Cardiac fibroblast (primary cell): ENCODE measurements around the gene ERP29.

ENCODE experiments used
- DNase-seq, 2 donors: peaks; one replicate each; pipeline versions ENCODE4 v3.0.0 to v3.0.0-alpha.2; 2010; ENCODE audit warnings: low read depth in 2 of 2
- H3K4me3 ChIP-seq, 2 donors: replicated peaks in 1 of 2; 1 replicate in 1 of 2; 2 replicates in 1 of 2; pipeline ENCODE4 v1.5.1; 2011; ENCODE audit warnings: low read depth in 2 of 2, low read length in 2 of 2, mild to moderate bottlenecking in 2 of 2, moderate library complexity in 1 of 2
- TF ChIP-seq, protein P1 (sequence below): IDR thresholded peaks from one replicate; pipeline ENCODE4 v1.5.1; 2011; ENCODE audit warnings: low read depth, mild to moderate bottlenecking, low read length, inconsistent platforms

Gene ERP29

DNA sequence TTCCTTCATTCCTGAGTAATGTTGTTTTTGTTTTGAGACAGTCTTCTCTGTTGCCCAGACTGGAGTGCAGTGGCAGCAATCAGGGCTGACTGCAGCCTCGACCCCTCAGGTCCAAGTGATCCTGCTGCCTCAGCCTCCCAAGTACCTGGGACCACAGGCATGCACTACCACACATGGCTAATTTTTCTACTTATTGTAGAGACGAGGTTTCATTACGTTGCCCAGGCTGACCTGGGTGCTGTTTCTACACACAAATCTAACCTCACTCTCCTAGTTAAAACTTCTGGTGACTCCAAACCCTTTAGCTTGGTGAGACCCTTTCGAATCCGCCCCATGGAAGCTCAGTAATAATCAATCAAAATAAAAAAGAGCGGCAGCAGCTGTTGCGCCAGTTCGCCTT, 1.5 kb upstream of the ERP29 start:
- no peak overlapping the region for H3K4me3 ChIP-seq
- TF ChIP-seq, protein P1, sequence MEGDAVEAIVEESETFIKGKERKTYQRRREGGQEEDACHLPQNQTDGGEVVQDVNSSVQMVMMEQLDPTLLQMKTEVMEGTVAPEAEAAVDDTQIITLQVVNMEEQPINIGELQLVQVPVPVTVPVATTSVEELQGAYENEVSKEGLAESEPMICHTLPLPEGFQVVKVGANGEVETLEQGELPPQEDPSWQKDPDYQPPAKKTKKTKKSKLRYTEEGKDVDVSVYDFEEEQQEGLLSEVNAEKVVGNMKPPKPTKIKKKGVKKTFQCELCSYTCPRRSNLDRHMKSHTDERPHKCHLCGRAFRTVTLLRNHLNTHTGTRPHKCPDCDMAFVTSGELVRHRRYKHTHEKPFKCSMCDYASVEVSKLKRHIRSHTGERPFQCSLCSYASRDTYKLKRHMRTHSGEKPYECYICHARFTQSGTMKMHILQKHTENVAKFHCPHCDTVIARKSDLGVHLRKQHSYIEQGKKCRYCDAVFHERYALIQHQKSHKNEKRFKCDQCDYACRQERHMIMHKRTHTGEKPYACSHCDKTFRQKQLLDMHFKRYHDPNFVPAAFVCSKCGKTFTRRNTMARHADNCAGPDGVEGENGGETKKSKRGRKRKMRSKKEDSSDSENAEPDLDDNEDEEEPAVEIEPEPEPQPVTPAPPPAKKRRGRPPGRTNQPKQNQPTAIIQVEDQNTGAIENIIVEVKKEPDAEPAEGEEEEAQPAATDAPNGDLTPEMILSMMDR: no peak
- no peak for DNase-seq

DNA sequence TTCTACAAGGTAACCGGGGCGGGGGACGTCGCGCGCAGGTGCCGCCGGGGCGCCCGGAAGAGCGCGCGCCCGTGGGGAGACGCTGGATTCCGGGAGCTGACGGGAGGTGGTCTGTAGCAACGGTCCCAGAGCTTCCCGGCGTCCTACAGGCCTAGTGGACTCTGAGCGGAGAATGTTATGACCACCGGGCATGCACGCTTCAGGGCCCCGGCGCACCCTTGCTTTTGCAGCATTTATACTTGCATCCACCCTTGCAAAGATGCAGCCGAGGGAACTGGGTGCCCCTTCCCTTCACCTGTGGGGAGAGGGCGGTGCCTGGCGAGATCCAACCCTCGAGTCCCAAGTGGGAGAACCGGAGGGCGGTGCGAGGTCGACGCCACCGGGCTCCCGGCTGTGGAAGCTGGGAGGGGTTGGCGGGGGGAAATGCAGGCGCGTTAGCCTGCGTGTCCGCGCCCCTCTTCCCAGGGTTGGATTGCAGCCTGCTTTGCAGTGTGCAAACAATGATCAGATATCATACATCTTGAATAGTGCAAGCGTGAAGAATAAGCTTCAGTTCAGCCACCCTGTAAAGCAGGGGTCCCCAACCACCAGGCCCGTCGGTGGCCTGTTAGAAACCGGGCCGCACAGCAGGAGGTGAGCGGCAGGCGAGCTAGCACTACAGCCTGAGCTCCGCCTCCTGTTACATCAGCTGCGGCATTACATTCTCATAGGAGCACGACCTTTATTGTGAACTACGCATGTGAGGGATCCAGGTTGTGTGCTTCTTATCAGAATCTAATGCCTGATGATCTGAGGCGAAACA, 576 bp downstream of the ERP29 start:
- TF ChIP-seq, protein P1: no peak
- peak overlapping the region; percentile 91 to 94 for H3K4me3 ChIP-seq
- DNase-seq: peak; percentile 74 to 78

DNA sequence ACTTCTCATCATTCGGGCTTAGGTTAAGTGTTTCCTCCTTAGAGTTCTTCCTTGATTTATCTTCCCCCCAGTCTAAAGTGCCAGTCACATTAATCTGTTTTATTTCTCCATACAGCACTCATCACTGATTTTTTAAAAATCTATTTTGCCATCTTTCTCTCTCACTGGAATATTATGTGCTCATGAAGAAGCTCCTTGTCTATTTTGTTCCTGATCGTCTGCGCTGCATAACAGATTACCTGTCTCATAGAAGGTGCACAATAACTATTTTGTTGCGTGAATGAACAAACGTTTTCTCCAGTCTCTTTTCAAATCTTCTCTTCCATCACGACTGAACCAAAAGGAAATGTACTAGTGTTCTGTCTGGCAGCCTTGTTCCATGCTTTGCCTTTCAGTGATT, 2.7 kb downstream of the ERP29 start:
- TF ChIP-seq, protein P1: no peak
- no peak for DNase-seq
- no peak overlapping the region for H3K4me3 ChIP-seq

- DNase-seq: no peak
- TF ChIP-seq, protein P1: no peak
Observed at GRCh38 chr12:112017041-112017440, 3.8 kb downstream of the ERP29 start.

DNA sequence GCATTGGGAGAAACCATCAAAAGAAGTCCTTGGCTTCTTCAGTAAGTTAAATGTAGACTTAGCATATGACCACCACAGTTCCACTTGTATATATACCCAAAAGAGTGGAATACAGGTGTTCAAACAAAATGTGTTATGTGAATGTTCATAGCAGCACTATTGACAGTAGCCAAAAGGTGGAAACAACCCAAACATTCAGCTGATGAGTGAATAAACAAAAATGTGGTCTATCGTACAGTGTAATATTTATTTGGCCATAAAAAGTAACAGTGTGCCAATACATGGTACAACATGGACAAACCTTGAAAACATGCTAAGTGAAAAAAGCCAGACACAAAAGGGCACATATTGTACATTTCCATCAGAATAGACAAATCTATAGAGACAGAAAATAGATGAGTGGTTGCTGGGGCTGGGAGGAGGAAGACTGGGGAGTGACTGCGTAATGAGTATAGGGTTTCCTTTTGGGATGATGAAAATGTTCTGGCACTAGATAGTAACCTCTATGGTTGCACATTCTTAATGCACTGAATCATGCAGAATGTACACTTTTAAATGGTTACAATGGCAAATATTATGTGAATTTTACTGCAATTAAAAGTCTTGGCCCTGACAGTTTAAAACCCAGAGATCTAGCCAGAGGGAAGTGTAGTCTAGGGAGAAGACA, 5.5 kb downstream of the ERP29 start:
- TF ChIP-seq, protein P1: no peak
- no peak overlapping the region for H3K4me3 ChIP-seq
- peak; percentile 81 to 88 for DNase-seq

More at GRCh38 chr12:112017041-112017440, 3.8 kb downstream of the ERP29 start:
- no peak overlapping the region for H3K4me3 ChIP-seq

- DNase-seq: no peak
- no peak overlapping the region for H3K4me3 ChIP-seq
- TF ChIP-seq, protein P1: no peak
Observed at GRCh38 chr12:112020947-112021457, 7.8 kb downstream of the ERP29 start.
